GM15510 (cell line): ENCODE data around the gene NSD1.

Source experiments
- POLR2A ChIP-seq: IDR thresholded peaks from 3 replicates; pipeline ENCODE4 v1.6.1; 2011; ENCODE audit warnings: borderline replicate concordance; ENCODE audit not compliant: insufficient read length; ENCODE audit errors: extremely low read depth

NSD1 gene

GRCh38 chr5:177256296-177256695, 122.7 kb downstream of the NSD1 start:
- no peak for TF ChIP-seq POLR2A

- no peak for TF ChIP-seq POLR2A
These were observed 127.4 kb downstream of the NSD1 start for GRCh38 chr5:177260961-177261360.

- no peak for TF ChIP-seq POLR2A
These were observed 127.9 kb downstream of the NSD1 start for GRCh38 chr5:177261510-177261909.

GRCh38 chr5:177264178-177264577, 130.6 kb downstream of the NSD1 start:
- no peak for TF ChIP-seq POLR2A

GRCh38 chr5:177265395-177265794, 131.8 kb downstream of the NSD1 start:
- no peak for TF ChIP-seq POLR2A

- no peak for TF ChIP-seq POLR2A
These were observed 135.8 kb downstream of the NSD1 start for GRCh38 chr5:177269232-177269895.

GRCh38 chr5:177269976-177270375, 136.4 kb downstream of the NSD1 start:
- TF ChIP-seq POLR2A, result no peak

- no peak for TF ChIP-seq POLR2A
These were observed 137.1 kb downstream of the NSD1 start for GRCh38 chr5:177270653-177271052.

- no peak for TF ChIP-seq POLR2A
These were observed 137.5 kb downstream of the NSD1 start for GRCh38 chr5:177271113-177271512.

GRCh38 chr5:177275883-177276282, 142.3 kb downstream of the NSD1 start:
- no peak for TF ChIP-seq POLR2A

- TF ChIP-seq POLR2A, result no peak
These were observed 143.3 kb downstream of the NSD1 start for GRCh38 chr5:177276886-177277285.

- no peak for TF ChIP-seq POLR2A
These were observed 154.6 kb downstream of the NSD1 start for GRCh38 chr5:177288191-177288590.

GRCh38 chr5:177290816-177291596, 157.4 kb downstream of the NSD1 start:
- no peak for TF ChIP-seq POLR2A

GRCh38 chr5:177291735-177292134, 158.2 kb downstream of the NSD1 start:
- TF ChIP-seq POLR2A, result no peak

GRCh38 chr5:177293819-177294581, 160.4 kb downstream of the NSD1 start:
- TF ChIP-seq POLR2A, result no peak

- no peak for TF ChIP-seq POLR2A
These were observed 161.1 kb downstream of the NSD1 start for GRCh38 chr5:177294632-177295031.

GRCh38 chr5:177295924-177296323, 162.4 kb downstream of the NSD1 start:
- TF ChIP-seq POLR2A, result no peak

GRCh38 chr5:177296581-177296980, 163.0 kb downstream of the NSD1 start:
- TF ChIP-seq POLR2A, result no peak
